SH-SY5Y (cell line): ENCODE data around the gene NCK1.

Source experiments
- GATA2 ChIP-seq: IDR thresholded peaks from 2 replicates; pipeline ENCODE4 v1.6.1; 2011; ENCODE audit warnings: mild to moderate bottlenecking, low read depth, low read length
- GATA3 ChIP-seq: IDR thresholded peaks from 2 replicates; pipeline ENCODE4 v1.6.1; 2011; ENCODE audit warnings: low read depth, mild to moderate bottlenecking, low read length, moderate library complexity

- no peak for TF ChIP-seq GATA2
- no peak for TF ChIP-seq GATA3
Measured at GRCh38 chr3:136885357-136886213, 23.6 kb downstream of the NCK1 start.
